ENCODE measurements around the gene MAP7. TPM values are rescaled to one million over a fixed set of nuclear protein-coding genes. Genes with fewer than 3 reads are reported as not detected.

Gene MAP7
- total and polyA plus RNA-seq, 7 donors: 1.2 to 33.5 (median 3.3) TPM

DNA sequence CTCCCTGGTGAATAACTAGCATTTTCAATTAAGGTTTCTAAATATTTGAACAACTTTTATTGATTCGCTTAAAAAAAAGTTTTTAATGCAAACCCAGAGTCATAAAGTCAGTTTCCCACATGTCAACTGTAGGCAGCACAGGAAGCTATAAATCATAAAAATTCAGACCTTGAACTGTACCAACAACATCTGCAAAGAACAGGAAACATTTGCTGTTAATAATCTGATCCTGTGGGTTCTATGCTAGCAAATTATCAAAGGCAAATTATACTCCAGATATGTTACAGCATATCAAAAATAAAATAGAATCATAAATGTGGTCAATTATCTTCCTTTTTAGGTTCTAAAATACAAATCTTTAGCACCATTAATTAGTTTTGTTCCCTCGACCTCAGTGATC, 16.6 kb upstream of the MAP7 start:
- WGBS, 2 donors: 17 to 30% methylated on average over 2 of the region's 2 CpGs
- no peaks in the 10 kb centered on the region for H3K27me3 ChIP-seq
- no peaks in the 10 kb centered on the region for H3K9me3 ChIP-seq
- no peak overlapping the region for H3K27ac ChIP-seq
- H3K4me1 ChIP-seq: no peaks in the 10 kb centered on the region
- intact Hi-C loops (cut with DNase I): no loop called here
- H3K4me3 ChIP-seq: no peak overlapping the region
- peaks cover 0 to 5% (median 0%) of the 10 kb centered on the region in 4 donors for H3K36me3 ChIP-seq
- no peak for DNase-seq
- no peak for TF ChIP-seq POLR2A (IDR thresholded peaks at IDR 0.05)
- no peak for TF ChIP-seq POLR2AphosphoS5 (IDR thresholded peaks at IDR 0.05)

DNA sequence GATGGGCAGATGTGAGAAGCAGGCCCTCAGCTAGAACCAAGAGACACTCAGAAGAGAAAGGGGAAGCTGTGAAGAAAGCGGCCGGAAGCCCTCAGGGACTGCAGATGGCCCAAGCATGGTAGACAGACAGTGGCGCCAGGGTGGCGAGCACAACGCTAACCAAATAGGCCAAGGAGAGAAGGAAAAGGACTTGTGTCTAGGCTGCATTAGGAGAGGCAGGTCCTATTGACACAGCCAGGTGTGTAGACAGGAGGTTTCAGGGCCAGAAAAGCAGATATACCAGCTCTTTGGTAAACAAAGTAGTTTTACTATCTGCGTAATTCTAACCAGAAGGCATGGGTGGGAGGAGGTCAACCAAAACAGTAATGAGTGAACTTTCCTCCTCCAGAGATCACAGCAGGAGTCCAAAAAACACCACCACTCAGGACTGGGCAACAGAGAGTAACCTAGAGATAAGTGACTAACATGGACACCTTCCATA, 15.8 kb upstream of the MAP7 start:
- no peaks in the 10 kb centered on the region for H3K9me3 ChIP-seq
- WGBS, 2 donors: 17 to 58% methylated on average over 6 of the region's 6 CpGs
- intact Hi-C loops (cut with DNase I): no loop called here
- no peak overlapping the region for H3K4me3 ChIP-seq
- TF ChIP-seq, protein P1, sequence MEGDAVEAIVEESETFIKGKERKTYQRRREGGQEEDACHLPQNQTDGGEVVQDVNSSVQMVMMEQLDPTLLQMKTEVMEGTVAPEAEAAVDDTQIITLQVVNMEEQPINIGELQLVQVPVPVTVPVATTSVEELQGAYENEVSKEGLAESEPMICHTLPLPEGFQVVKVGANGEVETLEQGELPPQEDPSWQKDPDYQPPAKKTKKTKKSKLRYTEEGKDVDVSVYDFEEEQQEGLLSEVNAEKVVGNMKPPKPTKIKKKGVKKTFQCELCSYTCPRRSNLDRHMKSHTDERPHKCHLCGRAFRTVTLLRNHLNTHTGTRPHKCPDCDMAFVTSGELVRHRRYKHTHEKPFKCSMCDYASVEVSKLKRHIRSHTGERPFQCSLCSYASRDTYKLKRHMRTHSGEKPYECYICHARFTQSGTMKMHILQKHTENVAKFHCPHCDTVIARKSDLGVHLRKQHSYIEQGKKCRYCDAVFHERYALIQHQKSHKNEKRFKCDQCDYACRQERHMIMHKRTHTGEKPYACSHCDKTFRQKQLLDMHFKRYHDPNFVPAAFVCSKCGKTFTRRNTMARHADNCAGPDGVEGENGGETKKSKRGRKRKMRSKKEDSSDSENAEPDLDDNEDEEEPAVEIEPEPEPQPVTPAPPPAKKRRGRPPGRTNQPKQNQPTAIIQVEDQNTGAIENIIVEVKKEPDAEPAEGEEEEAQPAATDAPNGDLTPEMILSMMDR (IDR thresholded peaks at IDR 0.05): no peak
- no peak for DNase-seq
- H3K4me1 ChIP-seq: no peaks in the 10 kb centered on the region
- no peaks in the 10 kb centered on the region for H3K27me3 ChIP-seq
- no peak overlapping the region for H3K27ac ChIP-seq
- peaks cover 0 to 5% (median 0%) of the 10 kb centered on the region in 4 donors for H3K36me3 ChIP-seq

DNA sequence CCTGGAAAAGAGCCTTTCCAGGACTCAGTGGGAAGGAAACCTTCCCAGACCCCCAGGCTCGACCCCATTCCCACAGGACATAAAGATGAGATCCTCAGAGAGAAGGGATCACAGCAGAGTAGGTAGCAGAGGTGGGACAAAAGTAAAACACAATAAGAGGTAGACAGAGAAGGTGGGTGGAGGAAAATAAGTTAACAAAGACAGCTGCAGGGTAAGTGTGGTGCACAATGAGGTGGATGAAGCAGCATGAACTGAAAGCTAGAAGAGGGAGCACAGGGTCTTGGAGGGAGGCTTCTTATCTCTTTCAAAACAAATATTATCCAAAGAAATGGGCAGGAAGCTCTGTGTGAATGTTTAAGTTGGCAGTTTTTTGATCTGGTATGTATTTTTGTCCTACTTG, 14.0 kb upstream of the MAP7 start:
- peaks cover 0 to 5% (median 0%) of the 10 kb centered on the region in 4 donors for H3K36me3 ChIP-seq
- intact Hi-C loops (cut with DNase I): no loop called here
- 30 to 49% methylated on average over 1 of the region's 1 CpG for WGBS, 2 donors
- H3K9me3 ChIP-seq: no peaks in the 10 kb centered on the region
- no peak overlapping the region for H3K4me3 ChIP-seq
- no peak overlapping the region for H3K27ac ChIP-seq
- no peak for TF ChIP-seq POLR2A (IDR thresholded peaks at IDR 0.05)
- TF ChIP-seq, protein P1 (IDR thresholded peaks at IDR 0.05): no peak
- no peak for DNase-seq
- no peaks in the 10 kb centered on the region for H3K4me1 ChIP-seq
- H3K27me3 ChIP-seq: no peaks in the 10 kb centered on the region

DNA sequence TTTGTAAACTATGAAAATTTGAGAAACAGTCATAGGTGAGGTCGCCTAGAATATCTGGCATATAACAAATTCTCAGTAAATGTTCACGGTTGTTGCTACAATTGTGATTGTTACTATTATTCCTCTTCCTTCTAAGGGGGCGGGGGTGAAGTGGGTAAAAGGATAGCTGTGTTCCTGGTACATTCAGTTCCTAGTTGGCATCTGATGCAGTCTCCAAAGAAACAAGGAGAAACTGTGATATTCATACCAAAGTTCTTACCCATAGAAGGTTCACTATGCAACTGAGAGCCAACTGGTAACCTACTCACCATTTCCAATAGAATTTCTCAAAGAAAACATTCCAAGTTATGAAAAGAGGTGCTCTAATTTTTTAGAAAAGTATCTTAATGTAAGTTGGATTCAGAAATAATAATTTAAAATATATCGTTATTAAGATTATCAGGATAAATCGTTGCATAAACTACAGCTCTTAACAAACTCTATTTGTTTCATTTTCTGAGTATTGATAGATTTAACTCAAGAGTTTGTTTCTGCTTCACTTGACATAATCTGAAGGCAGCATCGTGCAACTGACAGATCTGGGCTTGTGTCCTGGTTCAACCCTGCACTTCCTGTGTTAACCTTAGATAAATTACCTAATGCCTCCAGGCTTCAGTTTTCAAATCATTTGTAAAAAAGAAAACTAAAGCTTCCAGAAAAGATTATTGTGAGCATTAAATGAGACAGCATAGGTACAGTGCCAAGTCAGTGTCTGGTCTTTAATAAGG, 13.3 kb upstream of the MAP7 start:
- intact Hi-C loops (cut with DNase I): no loop called here
- H3K4me1 ChIP-seq: no peaks in the 10 kb centered on the region
- TF ChIP-seq, protein P1 (IDR thresholded peaks at IDR 0.05): no peak
- TF ChIP-seq EP300 (IDR thresholded peaks at IDR 0.05) (no peak), POLR2A (IDR thresholded peaks at IDR 0.05) (no peak), POLR2AphosphoS5 (IDR thresholded peaks at IDR 0.05) (no peak)
- H3K27ac ChIP-seq: no peak overlapping the region
- 79 to 81% methylated on average over 6 of the region's 6 CpGs for WGBS, 2 donors
- no peaks in the 10 kb centered on the region for H3K9me3 ChIP-seq
- H3K36me3 ChIP-seq: peaks cover 0 to 5% (median 0%) of the 10 kb centered on the region in 4 donors
- no peak for DNase-seq
- H3K4me3 ChIP-seq: no peak overlapping the region
- H3K27me3 ChIP-seq: no peaks in the 10 kb centered on the region

DNA sequence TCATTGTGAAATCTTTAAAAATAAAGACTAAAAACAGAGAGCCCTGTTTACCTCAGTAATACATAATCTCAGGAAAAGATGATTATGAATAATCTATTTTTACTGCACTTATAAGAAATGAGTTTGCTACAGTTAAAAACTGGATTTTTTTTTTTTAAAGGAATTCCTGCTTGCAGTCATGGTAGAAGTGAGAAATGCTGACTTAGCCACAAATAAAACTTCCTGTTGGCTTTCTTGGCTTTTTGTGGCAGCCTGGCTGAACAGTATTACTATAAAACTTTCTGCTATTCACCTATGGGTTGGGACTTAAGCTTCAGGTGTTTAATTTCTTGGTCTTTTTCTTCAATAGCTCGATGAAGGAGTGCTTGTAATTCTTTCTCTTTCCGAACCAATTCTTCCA, 12.0 kb upstream of the MAP7 start:
- no peaks in the 10 kb centered on the region for H3K36me3 ChIP-seq
- no peak for TF ChIP-seq EP300 (IDR thresholded peaks at IDR 0.05)
- TF ChIP-seq, protein P1 (IDR thresholded peaks at IDR 0.05): no peak
- no peak overlapping the region for H3K27ac ChIP-seq
- no peaks in the 10 kb centered on the region for H3K9me3 ChIP-seq
- WGBS, 2 donors: 74 to 86% methylated on average over 2 of the region's 2 CpGs
- H3K4me1 ChIP-seq: no peaks in the 10 kb centered on the region
- no peaks in the 10 kb centered on the region for H3K27me3 ChIP-seq
- DNase-seq: no peak
- H3K4me3 ChIP-seq: no peak overlapping the region
- intact Hi-C loops (cut with DNase I): no loop called here
